ENCODE results near the gene JARID2. TPM values are rescaled to one million over a fixed set of nuclear protein-coding genes. Genes with fewer than 3 reads are reported as not detected.

JARID2 gene
- total and polyA plus RNA-seq, 7 experiments from 2014 or later, result 6.9 to 39.6 (median 24.1) TPM

GRCh38 chr6:15255481-15255880 lies 9.6 kb downstream of the JARID2 start:
- H3K9me3 ChIP-seq (ENCODE audit: control insufficient read depth in 2 of 3, low read length in 3 of 3), result no peaks in the 10 kb centered on the region
- Mint-ChIP-seq H3K9me3 (peaks cover 0 to 2% (median 0%) of the 10 kb centered on the region in 11 donors), H3K4me1 (peaks cover 88 to 100% (median 95%) of the 10 kb centered on the region in 7 donors), H3K36me3 (peaks cover 0 to 39% (median 10%) of the 10 kb centered on the region in 5 donors), H3K4me3 (peak overlapping the region in 9 of 10 donors; percentile 4 to 63 (median 27)), H3K27me3 (no peaks in the 10 kb centered on the region), H3K27ac (peak overlapping the region; percentile 30 to 98 (median 68))
- ATAC-seq (no peak), DNase-seq (no peak)
- H3K27me3 ChIP-seq (ENCODE audit: control insufficient read depth in 2 of 2, insufficient read depth in 2 of 2, low read length in 2 of 2), result no peaks in the 10 kb centered on the region
- H3K27ac ChIP-seq (ENCODE audit: low read depth, low read length), result no peak overlapping the region
- H3K36me3 ChIP-seq (ENCODE audit: control insufficient read depth in 2 of 3, insufficient read depth in 3 of 3, low read length in 3 of 3), result no peaks in the 10 kb centered on the region
- H3K4me1 ChIP-seq (ENCODE audit: control insufficient read depth in 2 of 2, insufficient read depth in 2 of 2, low read length in 2 of 2), result peaks cover 27 to 59% of the 10 kb centered on the region in 2 donors
- no peak overlapping the region for H3K4me3 ChIP-seq (ENCODE audit: low read length)
- POLR2A ChIA-PET, result interaction anchor here (1.2 kb wide), 1 partner anchor 149 kb away, joined by 3 read pairs; no protein-coding TSS in a partner anchor
- intact Hi-C loops (cut with micrococcal nuclease), result no loop called here
- CTCF ChIA-PET, result interaction anchor here (0.5 to 0.7 kb wide), 2 partner anchors 95 to 135 kb away, joined by 3 to 4 read pairs; no protein-coding TSS in a partner anchor

GRCh38 chr6:15255909-15256395 lies 10.1 kb downstream of the JARID2 start:
- no peak overlapping the region for H3K27ac ChIP-seq (ENCODE audit: low read depth, low read length)
- Mint-ChIP-seq H3K27me3 (no peaks in the 10 kb centered on the region), H3K36me3 (peaks cover 0 to 40% (median 10%) of the 10 kb centered on the region in 5 donors), H3K27ac (peak overlapping the region; percentile 13 to 98 (median 43)), H3K4me1 (peaks cover 89 to 100% (median 95%) of the 10 kb centered on the region in 7 donors), H3K4me3 (peak overlapping the region in 4 of 10 donors; percentile 4 to 53 (median 22)), H3K9me3 (peaks cover 0 to 2% (median 0%) of the 10 kb centered on the region in 11 donors)
- POLR2A ChIA-PET, result interaction anchor here (1.2 kb wide), 1 partner anchor 149 kb away, joined by 3 read pairs; no protein-coding TSS in a partner anchor
- H3K4me3 ChIP-seq (ENCODE audit: low read length), result no peak overlapping the region
- no peak for ATAC-seq
- H3K36me3 ChIP-seq (ENCODE audit: control insufficient read depth in 2 of 3, insufficient read depth in 3 of 3, low read length in 3 of 3), result no peaks in the 10 kb centered on the region
- H3K4me1 ChIP-seq (ENCODE audit: control insufficient read depth in 2 of 2, insufficient read depth in 2 of 2, low read length in 2 of 2), result peaks cover 27 to 56% of the 10 kb centered on the region in 2 donors
- CTCF ChIA-PET, result interaction anchor here (0.5 kb wide), 1 partner anchor 95 kb away, joined by 3 read pairs; no protein-coding TSS in a partner anchor
- no peaks in the 10 kb centered on the region for H3K9me3 ChIP-seq (ENCODE audit: control insufficient read depth in 2 of 3, low read length in 3 of 3)
- H3K27me3 ChIP-seq (ENCODE audit: control insufficient read depth in 2 of 2, insufficient read depth in 2 of 2, low read length in 2 of 2), result no peaks in the 10 kb centered on the region
- no peak for DNase-seq
- intact Hi-C loops (cut with micrococcal nuclease), result no loop called here

- ATAC-seq, result no peak
- no peaks in the 10 kb centered on the region for H3K27me3 ChIP-seq (ENCODE audit: control insufficient read depth in 2 of 2, insufficient read depth in 2 of 2, low read length in 2 of 2)
- intact Hi-C loops (cut with micrococcal nuclease), result loop anchor here in 1 of 2 donors (1.0 kb wide), 1 partner anchor 7 kb away; no protein-coding TSS in a partner anchor
- Mint-ChIP-seq H3K27me3 (no peaks in the 10 kb centered on the region), H3K4me1 (peaks cover 86 to 99% (median 94%) of the 10 kb centered on the region in 7 donors), H3K27ac (peak overlapping the region in 7 of 9 donors; percentile 10 to 98 (median 60)), H3K9me3 (peaks cover 0 to 2% (median 0%) of the 10 kb centered on the region in 11 donors), H3K4me3 (peak overlapping the region in 2 of 10 donors; percentile 10 to 39), H3K36me3 (peaks cover 0 to 36% (median 10%) of the 10 kb centered on the region in 5 donors)
- H3K36me3 ChIP-seq (ENCODE audit: control insufficient read depth in 2 of 3, insufficient read depth in 3 of 3, low read length in 3 of 3), result no peaks in the 10 kb centered on the region
- H3K4me3 ChIP-seq (ENCODE audit: low read length), result no peak overlapping the region
- H3K27ac ChIP-seq (ENCODE audit: low read depth, low read length), result no peak overlapping the region
- CTCF ChIA-PET, result no interaction called here
- H3K4me1 ChIP-seq (ENCODE audit: control insufficient read depth in 2 of 2, insufficient read depth in 2 of 2, low read length in 2 of 2), result peaks cover 27 to 50% of the 10 kb centered on the region in 2 donors
- H3K9me3 ChIP-seq (ENCODE audit: control insufficient read depth in 2 of 3, low read length in 3 of 3), result no peaks in the 10 kb centered on the region
- DNase-seq, result no peak
- POLR2A ChIA-PET, result interaction anchor here (1.2 kb wide), 1 partner anchor 148 kb away, joined by 3 read pairs; no protein-coding TSS in a partner anchor
Measured at GRCh38 chr6:15256538-15257271, 10.8 kb downstream of the JARID2 start.

- DNase-seq (no peak), ATAC-seq (no peak)
- CTCF ChIA-PET, result interaction anchor here (0.6 kb wide), 1 partner anchor 267 kb away, joined by 3 read pairs; no protein-coding TSS in a partner anchor
- Mint-ChIP-seq H3K27me3 (no peaks in the 10 kb centered on the region), H3K4me3 (peak overlapping the region in 2 of 10 donors; percentile 8 to 11), H3K36me3 (peaks cover 0 to 38% (median 14%) of the 10 kb centered on the region in 5 donors), H3K9me3 (peaks cover 0 to 2% (median 0%) of the 10 kb centered on the region in 11 donors), H3K27ac (peak overlapping the region in 7 of 9 donors; percentile 5 to 71 (median 14)), H3K4me1 (peaks cover 84 to 98% (median 90%) of the 10 kb centered on the region in 7 donors)
- Histone ChIP-seq H3K4me3 (ENCODE audit: low read length) (no peak overlapping the region), H3K4me1 (ENCODE audit: control insufficient read depth in 2 of 2, insufficient read depth in 2 of 2, low read length in 2 of 2) (peaks cover 20 to 46% of the 10 kb centered on the region in 2 donors), H3K36me3 (ENCODE audit: control insufficient read depth in 2 of 3, insufficient read depth in 3 of 3, low read length in 3 of 3) (no peaks in the 10 kb centered on the region), H3K27me3 (ENCODE audit: control insufficient read depth in 2 of 2, insufficient read depth in 2 of 2, low read length in 2 of 2) (no peaks in the 10 kb centered on the region), H3K27ac (ENCODE audit: low read depth, low read length) (no peak overlapping the region), H3K9me3 (ENCODE audit: control insufficient read depth in 2 of 3, low read length in 3 of 3) (no peaks in the 10 kb centered on the region)
- POLR2A ChIA-PET, result no interaction called here
- intact Hi-C loops (cut with micrococcal nuclease), result loop anchor here (1.0 kb wide), 1 partner anchor 8 kb away; no protein-coding TSS in a partner anchor
Measured at GRCh38 chr6:15257357-15258132, 11.7 kb downstream of the JARID2 start.

- no peak for ATAC-seq
- CTCF ChIA-PET, result interaction anchor here (0.8 to 1.0 kb wide), 2 partner anchors 83 to 230 kb away, joined by 3 read pairs; no protein-coding TSS in a partner anchor
- intact Hi-C loops (cut with micrococcal nuclease), result no loop called here
Measured at GRCh38 chr6:15259766-15260098, 13.9 kb downstream of the JARID2 start.

More at GRCh38 chr6:15259766-15260098, 13.9 kb downstream of the JARID2 start:
- peaks cover 18 to 47% of the 10 kb centered on the region in 2 donors for H3K4me1 ChIP-seq (ENCODE audit: control insufficient read depth in 2 of 2, insufficient read depth in 2 of 2, low read length in 2 of 2)
- H3K9me3 ChIP-seq (ENCODE audit: control insufficient read depth in 2 of 3, low read length in 3 of 3), result no peaks in the 10 kb centered on the region
- no peak overlapping the region for H3K4me3 ChIP-seq (ENCODE audit: low read length)
- peak overlapping the region; percentile 43 for H3K27ac ChIP-seq (ENCODE audit: low read depth, low read length)
- peaks cover 84 to 98% (median 90%) of the 10 kb centered on the region in 7 donors for H3K4me1 Mint-ChIP-seq
- POLR2A ChIA-PET, result interaction anchor here (0.7 kb wide), 1 partner anchor 11 kb away, joined by 3 read pairs; no protein-coding TSS in a partner anchor
- peak overlapping the region in 3 of 10 donors; percentile 3 to 4 (median 4) for H3K4me3 Mint-ChIP-seq
- H3K36me3 ChIP-seq (ENCODE audit: control insufficient read depth in 2 of 3, insufficient read depth in 3 of 3, low read length in 3 of 3), result no peaks in the 10 kb centered on the region
- no peaks in the 10 kb centered on the region for H3K27me3 ChIP-seq (ENCODE audit: control insufficient read depth in 2 of 2, insufficient read depth in 2 of 2, low read length in 2 of 2)
- DNase-seq, result no peak
- peak overlapping the region in 7 of 9 donors; percentile 56 to 72 (median 66) for H3K27ac Mint-ChIP-seq
- H3K9me3 Mint-ChIP-seq, result peaks cover 0 to 2% (median 0%) of the 10 kb centered on the region in 11 donors
- H3K27me3 Mint-ChIP-seq, result no peaks in the 10 kb centered on the region
- H3K36me3 Mint-ChIP-seq, result peaks cover 0 to 31% (median 7%) of the 10 kb centered on the region in 5 donors
